Heart right ventricle (tissue), 16 donors: ENCODE measurements around the gene THAP6. TPM values are rescaled to one million over a fixed set of nuclear protein-coding genes. Genes with fewer than 3 reads are reported as not detected.

Experiments
- ATAC-seq, 8 donors: fragments of 200-7000 bp; cut with Tn5 transposase; one replicate each; pipeline ENCODE4 v1.9.1; 2020; ENCODE audit warnings: mild to moderate bottlenecking in 8 of 8, moderate library complexity in 8 of 8, moderate number of reproducible peaks in 1 of 8
- DNase-seq, 2 donors: peaks; one replicate each; pipeline ENCODE4 v3.0.0-alpha.2; 2020
- H3K27ac ChIP-seq, 10 donors: fragments of 200-600 bp; sonication (generic) in 2 of 10; one replicate each; pipeline versions ENCODE4 v1.5.0 to v1.8.0; 2020 to 2022; ENCODE audit warnings: mild to moderate bottlenecking in 3 of 10
- H3K27me3 ChIP-seq, 7 donors: fragments of 200-600 bp; one replicate each; pipeline ENCODE4 v1.8.0; 2021 to 2022; ENCODE audit warnings: mild to moderate bottlenecking in 2 of 7
- H3K36me3 ChIP-seq, 9 donors: fragments of 200-600 bp; sonication (generic) in 1 of 9; one replicate each; pipeline versions ENCODE4 v1.5.0 to v1.8.0; 2020 to 2022; ENCODE audit warnings: mild to moderate bottlenecking in 2 of 9
- H3K4me1 ChIP-seq, 9 donors: fragments of 200-600 bp; sonication (generic) in 1 of 9; one replicate each; pipeline versions ENCODE4 v1.5.0 to v1.8.0; 2020 to 2022; ENCODE audit warnings: mild to moderate bottlenecking in 4 of 9
- H3K4me3 ChIP-seq, 10 donors: fragments of 200-600 bp; sonication (generic) in 2 of 10; one replicate each; pipeline versions ENCODE4 v1.5.0 to v1.8.0; 2020 to 2022; ENCODE audit warnings: mild to moderate bottlenecking in 7 of 10, moderate library complexity in 2 of 10
- H3K9me3 ChIP-seq, 11 donors: fragments of 200-600 bp in 10 of 11; sonication (generic) in 2 of 11; one replicate each; pipeline versions ENCODE4 v1.5.0 to v1.8.0; 2013 to 2022; ENCODE audit warnings: mild to moderate bottlenecking in 2 of 11, control low read depth in 1 of 11, moderate library complexity in 1 of 11
- CTCF ChIP-seq, 9 donors: fragments of 200-600 bp; sonication (generic) in 2 of 9; IDR thresholded peaks; one replicate each; pipeline versions ENCODE4 v1.5.0 to v1.8.0; 2021 to 2022; ENCODE audit warnings: antibody characterized with exemption in 9 of 9, mild to moderate bottlenecking in 5 of 9, moderate library complexity in 1 of 9
- WGBS, 2 donors: extraction: QIAGEN DNeasy Blood & Tissue Kit; methylation state at CpG; one replicate each; pipeline ENCODE4 v1.1.7; 2013; ENCODE audit warnings: inconsistent platforms in 1 of 2; 5-methylcytosine and 5-hydroxymethylcytosine counted together
- intact Hi-C, 10 donors: fragments of 100-400 bp; cut with DNase I; formaldehyde crosslinking; loops; one replicate each; pipeline versions ENCODE4 v1.11.1 to v1.14.2; 2022
- polyA plus RNA-seq, 2 donors: library from polyadenylated mRNA; stranded (reverse); fragments of 200-250 nt; gene quantifications; one replicate each; pipeline ENCODE4 v1.2.3, GENCODE V29; 2013
- total RNA-seq, 10 donors: library from RNA; stranded (reverse); fragmentation: NEBNext Ultra II Directional in 3 of 10; extraction: Animal tissue kit (Norgen Biotek cat#: 25700) in 3 of 10; gene quantifications; one replicate each; pipeline versions ENCODE4 v1.2.1 to v1.2.4, GENCODE V29; 2021 to 2023
- donor health status: Arrhythmogenic right ventricular cardiomyopathy.
- donor health status: ischemic (EF 13 %, LVEDD 7.1; RV severe dilation, severe dysfunction).
- donor health status: healthy with polysubstance abuse.
- donor health status: DM: no; HTN: yes; CAD: no.
- donor health status: DM: no; HTN: no; CAD: no.
- donor health status: ischemic (EF 25% LVEDD 6.9; RV normal size, moderate dysfunction).
- donor health status: ischemic (EF 25% LVEDD 5.7; RV mildly dilated, moderate dysfunction).
- donor health status: healthy.
- donor health status: DM: yes; HTN: yes; CAD: no.
- donor health status: Ischemic cardiomyopathy.
- donor health status: ischemic (EF 35%, LVEDD 5.7; RV mildly dilated, moderate dysfunction).
- donor health status: nonischemic (EF 11% LVEDD 7.7; RV severe dilation, severe dysfunction).
- donor health status: DM: yes; HTN: yes; CAD: no.
- donor health status: PGD.
- donor health status: ischemic (EF 29% LVEDD 5.4; RV normal size, mild dysfunction).
- donor health status: nonischemic (EF 23%, LVEDD 6.1; RV moderate dilation, normal function).

The THAP6 gene
- total and polyA plus RNA-seq, 12 donors: 4.0 to 21.7 (median 18.2) TPM

GRCh38 chr4:75496406-75496805 is 17.9 kb upstream of the THAP6 start:
- H3K36me3 ChIP-seq: peaks cover 0 to 92% (median 30%) of the 10 kb centered on the region in 9 donors
- H3K27ac ChIP-seq: no peak overlapping the region
- no peak for TF ChIP-seq CTCF (IDR thresholded peaks at IDR 0.05)

GRCh38 chr4:75497133-75497532 is 17.1 kb upstream of the THAP6 start:
- no peak overlapping the region for H3K27ac ChIP-seq
- peaks cover 0 to 92% (median 30%) of the 10 kb centered on the region in 9 donors for H3K36me3 ChIP-seq
- 77 to 78% methylated on average over 5 of the region's 5 CpGs for WGBS, 2 donors
- ATAC-seq: no peak
- peaks cover 0 to 9% (median 0%) of the 10 kb centered on the region in 11 donors for H3K9me3 ChIP-seq
- intact Hi-C loops: loop anchor here in 3 of 10 donors (10.0 kb wide), 1 partner anchor 622 kb away; no protein-coding TSS in a partner anchor
- H3K4me3 ChIP-seq: no peak overlapping the region
- no peak for TF ChIP-seq CTCF (IDR thresholded peaks at IDR 0.05)
- DNase-seq: no peak
- H3K27me3 ChIP-seq: no peaks in the 10 kb centered on the region
- peaks cover 0 to 37% (median 8%) of the 10 kb centered on the region in 9 donors for H3K4me1 ChIP-seq

More at GRCh38 chr4:75496406-75496805, 17.9 kb upstream of the THAP6 start:
- Histone ChIP-seq H3K9me3 (peaks cover 0 to 9% (median 0%) of the 10 kb centered on the region in 11 donors), H3K4me1 (peaks cover 0 to 37% (median 8%) of the 10 kb centered on the region in 9 donors), H3K27me3 (no peaks in the 10 kb centered on the region), H3K4me3 (no peak overlapping the region)
- WGBS, 2 donors: 96 to 98% methylated on average over 2 of the region's 2 CpGs
- intact Hi-C loops: loop anchor here in 3 of 10 donors (10.0 kb wide), 1 partner anchor 622 kb away; no protein-coding TSS in a partner anchor
- ATAC-seq (no peak), DNase-seq (no peak)

GRCh38 chr4:75498041-75498440 is 16.2 kb upstream of the THAP6 start:
- Histone ChIP-seq H3K4me1 (peaks cover 0 to 37% (median 8%) of the 10 kb centered on the region in 9 donors), H3K27me3 (no peaks in the 10 kb centered on the region), H3K36me3 (peaks cover 0 to 92% (median 23%) of the 10 kb centered on the region in 9 donors), H3K4me3 (no peak overlapping the region), H3K27ac (no peak overlapping the region), H3K9me3 (peaks cover 0 to 9% (median 0%) of the 10 kb centered on the region in 11 donors)
- ATAC-seq (no peak), DNase-seq (no peak)
- intact Hi-C loops: loop anchor here in 3 of 10 donors (10.0 kb wide), 1 partner anchor 623 kb away; no protein-coding TSS in a partner anchor
- WGBS, 2 donors: 88 to 96% methylated on average over 2 of the region's 2 CpGs
- no peak for TF ChIP-seq CTCF (IDR thresholded peaks at IDR 0.05)

- ATAC-seq (no peak), DNase-seq (no peak)
- peaks cover 0 to 25% (median 2%) of the 10 kb centered on the region in 9 donors for H3K4me1 ChIP-seq
- intact Hi-C loops: loop anchor here in 3 of 10 donors (10.0 kb wide), 1 partner anchor 625 kb away; no protein-coding TSS in a partner anchor
- peaks cover 0 to 9% (median 0%) of the 10 kb centered on the region in 11 donors for H3K9me3 ChIP-seq
- TF ChIP-seq CTCF (IDR thresholded peaks at IDR 0.05): no peak
- H3K4me3 ChIP-seq: no peak overlapping the region
- H3K27me3 ChIP-seq: no peaks in the 10 kb centered on the region
- H3K27ac ChIP-seq: no peak overlapping the region
- peaks cover 0 to 92% (median 29%) of the 10 kb centered on the region in 9 donors for H3K36me3 ChIP-seq
- WGBS, 2 donors: 97 to 99% methylated on average over 2 of the region's 2 CpGs
Measured at GRCh38 chr4:75499900-75500299, 14.4 kb upstream of the THAP6 start.
